WERI-Rb-1 (cell line): Measurements from ENCODE around the gene PCDHA13.
A peak's percentile ranks its signal among the peaks of the same experiment; 100 is the strongest.

Source experiments
- DNase-seq: peaks from one replicate; pipeline ENCODE4 v3.0.0-alpha.2; 2020
- H3K27ac ChIP-seq: fragments of 250-450 bp; sonication (Bioruptor Pico); 2 replicates; pipeline ENCODE4 v1.5.1; 2020; ENCODE audit warnings: mild to moderate bottlenecking, moderate library complexity
- H3K27me3 ChIP-seq: fragments of 250-450 bp; sonication (Bioruptor Pico); 2 replicates; pipeline ENCODE4 v1.5.1; 2021; ENCODE audit warnings: mild to moderate bottlenecking, low read depth, moderate library complexity; ENCODE audit not compliant: insufficient read depth, severe bottlenecking
- H3K36me3 ChIP-seq: fragments of 250-450 bp; sonication (Bioruptor Pico); 2 replicates; pipeline ENCODE4 v1.5.1; 2020; ENCODE audit warnings: mild to moderate bottlenecking, moderate library complexity
- H3K4me3 ChIP-seq: 2 replicates; pipeline ENCODE4 v1.5.1; 2011; ENCODE audit warnings: low read depth, mild to moderate bottlenecking, control low read depth, low read length
- H3K9me3 ChIP-seq: fragments of 250-450 bp; sonication (Bioruptor Pico); 2 replicates; pipeline ENCODE4 v1.5.1; 2021; ENCODE audit warnings: mild to moderate bottlenecking, moderate library complexity; ENCODE audit not compliant: severe bottlenecking
- CTCF ChIP-seq: IDR thresholded peaks from 2 replicates; pipeline ENCODE4 v1.5.1; 2011; ENCODE audit warnings: low read depth, mild to moderate bottlenecking, control low read depth, inconsistent platforms, low read length

PCDHA13 gene

DNA sequence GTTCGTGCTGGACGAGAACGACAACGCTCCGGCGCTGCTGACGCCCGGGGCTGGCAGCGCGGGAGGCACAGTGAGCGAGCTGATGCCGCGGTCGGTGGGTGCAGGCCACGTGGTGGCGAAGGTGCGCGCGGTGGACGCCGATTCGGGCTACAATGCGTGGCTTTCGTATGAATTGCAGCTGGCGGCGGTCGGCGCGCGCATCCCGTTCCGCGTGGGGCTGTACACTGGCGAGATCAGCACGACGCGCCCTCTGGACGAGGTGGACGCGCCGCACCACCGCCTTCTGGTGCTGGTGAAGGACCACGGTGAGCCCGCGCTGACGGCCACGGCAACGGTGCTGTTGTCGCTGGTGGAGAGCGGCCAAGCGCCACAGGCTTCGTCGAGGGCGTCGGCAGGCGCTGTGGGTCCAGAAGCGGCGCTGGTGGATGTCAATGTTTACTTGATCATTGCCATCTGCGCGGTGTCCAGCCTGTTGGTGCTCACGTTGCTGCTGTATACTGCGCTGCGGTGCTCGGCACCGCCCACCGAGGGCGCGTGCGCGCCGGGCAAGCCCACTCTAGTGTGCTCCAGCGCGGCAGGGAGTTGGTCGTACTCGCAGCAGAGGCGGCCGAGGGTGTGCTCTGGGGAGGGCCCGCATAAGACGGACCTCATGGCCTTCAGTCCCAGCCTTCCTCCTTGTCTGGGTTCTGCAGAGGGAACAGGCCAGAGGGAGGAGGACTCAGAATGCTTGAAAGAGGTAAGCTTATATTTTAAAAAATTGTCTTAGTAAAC, 2.2 kb downstream of the PCDHA13 start:
- Histone ChIP-seq H3K36me3 (no peaks in the 10 kb centered on the region; the same call in none of the 2 replicates), H3K4me3 (no peak overlapping the region), H3K27ac (no peak overlapping the region), H3K27me3 (no peaks in the 10 kb centered on the region), H3K9me3 (no peaks in the 10 kb centered on the region)
- TF ChIP-seq CTCF = no peak
- no peak for DNase-seq

DNA sequence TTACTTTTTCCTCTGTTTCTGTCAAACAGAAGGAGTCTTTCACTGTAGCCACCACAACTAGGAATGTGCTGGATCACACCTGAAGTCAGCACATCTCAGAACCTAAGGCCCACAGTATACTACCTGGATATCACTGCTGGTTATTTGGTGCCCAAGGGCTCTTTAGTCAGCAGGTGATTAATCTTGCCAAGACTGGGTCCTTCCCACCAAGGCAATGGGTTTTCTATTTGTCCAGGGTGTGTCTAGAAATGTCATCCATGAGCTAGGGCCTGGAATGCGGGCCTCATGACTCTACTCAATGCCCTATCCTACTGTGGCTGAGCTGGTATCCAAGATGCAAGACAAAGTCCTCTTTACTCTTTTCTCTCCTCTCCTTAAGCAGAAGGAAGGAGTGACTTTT, 34.4 kb downstream of the PCDHA13 start:
- H3K36me3 ChIP-seq = no peaks in the 10 kb centered on the region
- no peak for TF ChIP-seq CTCF
- no peak overlapping the region for H3K4me3 ChIP-seq
- H3K9me3 ChIP-seq = no peaks in the 10 kb centered on the region
- no peak overlapping the region for H3K27ac ChIP-seq
- DNase-seq = no peak
- no peaks in the 10 kb centered on the region for H3K27me3 ChIP-seq

- Histone ChIP-seq H3K36me3 (peaks cover 2% of the 10 kb centered on the region; the same call in 1 of the 2 replicates), H3K27ac (no peak overlapping the region), H3K4me3 (no peak overlapping the region), H3K9me3 (no peaks in the 10 kb centered on the region), H3K27me3 (no peaks in the 10 kb centered on the region)
- TF ChIP-seq CTCF = no peak
- no peak for DNase-seq
Measured at GRCh38 chr5:140923601-140924000, 41.7 kb downstream of the PCDHA13 start.

DNA sequence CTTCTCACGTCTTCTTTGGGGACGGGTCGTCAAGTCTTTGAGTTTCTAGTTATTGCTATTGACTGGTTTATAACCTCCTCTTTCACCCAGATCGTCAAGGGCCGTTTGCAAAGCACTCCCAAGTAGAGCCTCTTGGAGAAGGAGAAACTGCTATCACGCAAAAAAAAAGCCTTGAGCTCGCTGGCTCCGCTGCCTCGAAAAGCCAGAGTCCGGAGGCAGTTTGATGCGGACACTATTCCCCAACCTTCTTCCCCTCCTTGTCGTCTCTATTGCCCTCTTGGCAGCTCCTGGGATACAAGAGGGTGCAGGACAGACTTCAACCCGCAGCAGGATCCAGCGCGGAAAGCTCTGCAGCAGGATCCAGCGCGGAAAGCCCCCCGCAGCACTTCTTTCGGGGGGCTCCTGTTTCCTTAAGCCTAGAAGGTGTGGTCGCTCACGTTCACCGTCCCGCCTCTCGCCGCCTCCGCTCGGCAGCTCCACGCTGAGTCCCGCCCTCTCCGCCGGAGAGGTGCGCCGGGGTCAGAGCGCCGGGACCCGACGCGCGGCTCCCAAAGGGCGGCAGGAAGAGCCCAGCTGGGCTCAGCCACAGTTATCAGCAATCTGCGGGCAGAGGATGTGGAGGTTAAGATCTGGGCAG, 44.0 kb downstream of the PCDHA13 start, which contains the start of gene PCDHAC1:
TSS of gene PCDHAC1 (plus strand) at position 494 of the 637 bp plus-strand sequence. CDS start 594 bp downstream, outside the sequence.
- peak within 1 kb of the TSS; percentile 55 for H3K27ac ChIP-seq
- H3K36me3 ChIP-seq = peaks cover 2% of the 10 kb centered on the region; the same call in 1 of the 2 replicates
- no peak for TF ChIP-seq CTCF
- peak; percentile 67 for DNase-seq
- peak within 1 kb of the TSS; percentile 61 for H3K4me3 ChIP-seq
- no peaks in the 10 kb centered on the region for H3K27me3 ChIP-seq
- no peaks in the 10 kb centered on the region for H3K9me3 ChIP-seq

DNA sequence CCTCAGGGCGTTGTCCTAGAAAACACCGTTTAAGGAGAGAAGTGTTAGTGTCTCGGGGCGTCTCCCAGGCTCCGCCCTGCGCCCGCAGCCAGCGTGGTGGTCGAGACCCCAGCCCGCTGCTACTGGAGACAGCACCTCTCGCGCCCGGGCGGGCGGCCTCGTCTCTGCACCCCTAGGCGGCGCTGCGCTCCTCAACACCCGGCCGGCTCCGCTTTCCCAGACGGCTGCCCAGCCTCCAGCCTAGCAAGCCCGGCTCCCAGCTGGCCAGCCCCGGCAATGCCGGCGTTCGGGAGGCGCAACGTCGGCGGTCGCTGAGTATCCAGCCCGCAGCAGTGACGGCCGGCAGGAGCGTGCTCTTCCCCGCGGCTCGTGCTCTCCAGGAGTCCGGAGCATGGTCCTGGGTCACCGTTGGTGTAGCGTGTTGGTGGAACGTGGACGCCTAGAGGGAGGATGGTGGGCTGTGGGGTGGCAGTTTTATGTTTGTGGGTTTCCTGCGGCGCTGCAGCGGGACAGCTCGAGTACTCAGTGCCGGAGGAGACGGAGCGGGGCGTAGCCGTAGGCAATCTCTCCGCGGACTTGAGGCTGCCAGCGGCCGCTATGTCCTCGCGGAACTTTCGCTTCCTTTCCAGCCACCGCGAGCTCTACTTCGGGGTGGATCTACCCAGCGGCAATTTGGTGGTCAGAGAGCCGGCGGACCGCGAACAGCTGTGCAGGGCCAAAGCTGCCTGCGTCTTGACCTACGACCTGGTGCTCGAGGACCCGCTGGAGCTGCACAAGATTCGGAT, 44.7 kb downstream of the PCDHA13 start:
- H3K36me3 ChIP-seq = peaks cover 2% of the 10 kb centered on the region; the same call in 1 of the 2 replicates
- no peaks in the 10 kb centered on the region for H3K9me3 ChIP-seq
- H3K4me3 ChIP-seq = peak overlapping the region; percentile 61
- no peaks in the 10 kb centered on the region for H3K27me3 ChIP-seq
- TF ChIP-seq CTCF = peak; percentile 97
- H3K27ac ChIP-seq = peak overlapping the region; percentile 55
- DNase-seq = peak; percentile 94
